GM21360 (cell line): Measurements from ENCODE around the gene KISS1.
A peak's percentile ranks its signal among the peaks of the same experiment; 100 is the strongest.

Experiments used
- ATAC-seq: cut with Tn5 transposase; IDR thresholded peaks from one replicate; pipeline ENCODE4 v1.9.1; 2021; ENCODE audit warnings: mild to moderate bottlenecking, moderate library complexity; ENCODE audit not compliant: unreplicated experiment

The KISS1 gene

GRCh38 chr1:204219971-204220616, 23.8 kb upstream of the KISS1 start:
- ATAC-seq, result no peak

GRCh38 chr1:204218552-204218951, 22.3 kb upstream of the KISS1 start:
- no peak for ATAC-seq

GRCh38 chr1:204217648-204218000, 21.3 kb upstream of the KISS1 start:
- ATAC-seq, result no peak

GRCh38 chr1:204216880-204217647, 20.8 kb upstream of the KISS1 start:
- no peak for ATAC-seq

- no peak for ATAC-seq
Observed at GRCh38 chr1:204216236-204216635, 19.9 kb upstream of the KISS1 start.

GRCh38 chr1:204213668-204214662, 17.7 kb upstream of the KISS1 start, which contains the start of gene GOLT1A:
TSS of gene GOLT1A (minus strand) at chr1:204213988. CDS start at chr1:204213906, 82 bp downstream.
- peak; percentile 59 for ATAC-seq

GRCh38 chr1:204212715-204213114, 16.4 kb upstream of the KISS1 start:
- ATAC-seq, result no peak

- no peak for ATAC-seq
Observed at GRCh38 chr1:204211046-204211445, 14.8 kb upstream of the KISS1 start.

GRCh38 chr1:204207136-204207616, 10.9 kb upstream of the KISS1 start:
- peak; percentile 52 for ATAC-seq

- ATAC-seq, result no peak
Observed at GRCh38 chr1:204206121-204206520, 9.8 kb upstream of the KISS1 start.

GRCh38 chr1:204205486-204205885, 9.2 kb upstream of the KISS1 start:
- ATAC-seq, result no peak

- ATAC-seq, result no peak
Observed at GRCh38 chr1:204204944-204205343, 8.7 kb upstream of the KISS1 start.

GRCh38 chr1:204203206-204203767, 7.0 kb upstream of the KISS1 start:
- no peak for ATAC-seq

GRCh38 chr1:204202481-204202880, 6.2 kb upstream of the KISS1 start:
- no peak for ATAC-seq

- no peak for ATAC-seq
Observed at GRCh38 chr1:204201348-204202040, 5.2 kb upstream of the KISS1 start.

- no peak for ATAC-seq
Observed at GRCh38 chr1:204199579-204199978, 3.3 kb upstream of the KISS1 start.

GRCh38 chr1:204198348-204199340, 2.4 kb upstream of the KISS1 start:
- no peak for ATAC-seq

- no peak for ATAC-seq
Observed at GRCh38 chr1:204197068-204197467, 777 bp upstream of the KISS1 start.

GRCh38 chr1:204194771-204195170, 1.5 kb downstream of the KISS1 start:
- ATAC-seq, result no peak
